GF-D8 (cell line): ENCODE measurements around the gene HHIPL1.

Source experiments
- DNase-seq: peaks from one replicate; lab custom pipeline; 2025; lab: John Stamatoyannopoulos, UW

The HHIPL1 gene

GRCh38 chr14:99644723-99645544, at the start of gene HHIPL1:
HHIPL1 (plus strand) TSS chr14:99645129; CDS start chr14:99645208, 79 bp downstream.
- DNase-seq: no peak

GRCh38 chr14:99595524-99595923, 49.4 kb upstream of the HHIPL1 start:
- DNase-seq: no peak

DNA sequence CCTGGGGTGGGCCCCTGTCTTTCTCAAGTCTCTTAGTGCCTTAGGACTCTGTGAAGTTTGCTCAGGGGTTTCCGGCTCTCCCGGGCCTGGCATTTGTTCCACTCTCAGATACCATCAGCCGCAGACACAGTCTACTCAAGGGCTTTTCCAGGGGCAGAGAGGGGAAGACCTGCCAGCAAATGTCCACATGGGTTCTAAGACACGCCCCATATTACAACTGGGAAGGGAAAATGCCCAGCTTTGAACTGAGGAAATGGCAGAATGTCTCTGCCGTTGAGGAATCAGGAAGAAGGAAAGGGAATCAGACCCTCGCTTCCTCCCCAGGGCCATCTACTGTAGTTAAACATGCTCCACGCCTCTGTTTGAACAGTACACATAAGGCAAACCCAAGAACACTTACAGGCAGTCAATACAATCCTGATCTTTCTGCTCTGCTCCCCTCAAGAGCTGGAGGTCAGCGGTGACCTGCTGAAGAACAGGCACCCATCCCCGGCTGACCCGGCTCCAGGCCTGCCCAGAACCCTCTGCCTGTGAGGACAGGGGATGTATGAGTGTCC, 48.8 kb upstream of the HHIPL1 start:
- DNase-seq: no peak

GRCh38 chr14:99596772-99597171, 48.2 kb upstream of the HHIPL1 start:
- DNase-seq: no peak

GRCh38 chr14:99597911-99598600, 46.9 kb upstream of the HHIPL1 start:
- no peak for DNase-seq

- no peak for DNase-seq
Measured at GRCh38 chr14:99598774-99599173, 46.2 kb upstream of the HHIPL1 start.

- DNase-seq: no peak
Measured at GRCh38 chr14:99599393-99599792, 45.5 kb upstream of the HHIPL1 start.

GRCh38 chr14:99600232-99600888, 44.6 kb upstream of the HHIPL1 start:
- no peak for DNase-seq

- no peak for DNase-seq
Measured at GRCh38 chr14:99601361-99601831, 43.5 kb upstream of the HHIPL1 start.

DNA sequence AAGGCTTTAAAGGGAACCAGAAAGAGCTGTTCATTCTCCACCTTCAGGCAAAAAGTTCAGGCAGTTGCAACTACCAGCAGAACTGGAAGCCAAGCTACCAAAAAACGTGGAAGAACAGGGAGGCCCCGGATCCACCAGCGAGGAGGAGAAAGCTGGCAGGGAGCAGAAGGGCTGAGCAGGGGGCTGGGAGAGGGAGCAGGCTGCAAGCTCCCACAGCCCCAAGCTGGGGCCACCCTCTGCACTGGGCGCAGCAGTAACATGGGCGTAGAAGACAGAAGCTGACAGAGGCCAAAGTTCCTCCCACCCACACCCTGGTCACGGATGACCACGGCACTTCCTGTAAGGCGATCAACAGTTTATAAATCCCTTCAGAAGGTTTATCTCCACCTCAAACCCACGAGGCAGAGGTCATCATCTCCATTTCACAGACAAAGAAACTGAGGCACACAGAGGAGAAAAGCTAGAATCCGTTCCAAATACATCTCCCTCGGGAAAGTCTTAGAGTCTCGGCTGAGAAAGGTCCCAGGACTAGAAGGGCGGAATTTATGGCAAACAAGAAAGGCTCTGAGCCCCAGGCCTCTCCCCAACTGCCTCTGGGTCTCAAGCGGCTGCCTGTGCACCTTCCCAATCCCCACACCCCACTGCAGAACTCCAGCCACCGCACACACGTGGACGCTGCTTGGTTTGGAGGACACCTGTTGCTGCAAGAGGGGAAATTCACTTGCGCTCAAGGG, 42.7 kb upstream of the HHIPL1 start:
- DNase-seq: no peak

GRCh38 chr14:99602788-99603415, 42.0 kb upstream of the HHIPL1 start:
- DNase-seq: no peak

DNA sequence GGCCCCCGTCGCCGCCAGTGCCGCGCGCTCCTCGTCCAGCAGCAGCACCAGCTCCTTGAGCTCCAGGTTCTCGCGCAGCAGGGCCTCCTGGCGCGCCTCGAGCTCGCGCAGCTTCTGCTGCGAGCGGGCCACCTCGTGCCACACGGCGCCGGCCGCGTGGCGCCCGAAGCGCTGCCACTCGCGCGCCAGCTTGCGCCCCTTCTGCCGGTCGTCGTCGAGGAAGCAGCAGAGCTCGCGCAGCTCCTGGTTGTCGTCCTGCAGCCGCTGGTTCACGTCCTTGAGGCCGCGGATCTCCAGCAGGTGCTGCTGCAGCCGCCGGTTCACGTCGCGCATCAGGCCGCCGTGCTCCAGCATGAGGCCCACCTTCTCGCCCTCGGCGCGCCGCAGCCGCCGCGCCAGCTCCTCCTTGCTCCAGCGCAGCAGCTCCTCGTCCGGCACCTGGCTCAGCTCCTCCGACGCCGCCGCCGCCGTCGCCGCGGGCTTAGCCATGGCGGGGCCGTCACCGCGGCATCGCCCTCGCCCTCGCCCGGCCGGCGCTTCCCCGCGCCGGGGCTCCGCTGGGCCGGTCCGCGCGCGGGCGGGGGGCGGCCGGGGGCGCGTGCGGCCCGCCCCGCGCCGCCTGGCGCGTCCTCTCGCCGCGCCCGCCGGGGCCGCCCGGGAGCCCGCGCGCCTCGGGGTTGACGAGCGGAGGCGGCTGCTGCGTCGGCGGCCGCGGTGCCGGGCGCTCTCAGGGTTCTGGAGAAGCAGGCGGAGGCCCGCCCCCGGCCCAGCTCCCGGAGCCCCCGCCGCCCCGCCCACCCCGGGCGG, 41.3 kb upstream of the HHIPL1 start, which contains the start of gene CCDC85C:
Gene CCDC85C (minus strand): TSS at position 737 of the 807 bp plus-strand sequence. CDS start 248 bp downstream, at position 489.
- no peak for DNase-seq

- no peak for DNase-seq
Measured at GRCh38 chr14:99604278-99604765, 40.6 kb upstream of the HHIPL1 start.

GRCh38 chr14:99604766-99605298, 40.1 kb upstream of the HHIPL1 start:
- no peak for DNase-seq

- no peak for DNase-seq
Measured at GRCh38 chr14:99605299-99605961, 39.5 kb upstream of the HHIPL1 start.

DNA sequence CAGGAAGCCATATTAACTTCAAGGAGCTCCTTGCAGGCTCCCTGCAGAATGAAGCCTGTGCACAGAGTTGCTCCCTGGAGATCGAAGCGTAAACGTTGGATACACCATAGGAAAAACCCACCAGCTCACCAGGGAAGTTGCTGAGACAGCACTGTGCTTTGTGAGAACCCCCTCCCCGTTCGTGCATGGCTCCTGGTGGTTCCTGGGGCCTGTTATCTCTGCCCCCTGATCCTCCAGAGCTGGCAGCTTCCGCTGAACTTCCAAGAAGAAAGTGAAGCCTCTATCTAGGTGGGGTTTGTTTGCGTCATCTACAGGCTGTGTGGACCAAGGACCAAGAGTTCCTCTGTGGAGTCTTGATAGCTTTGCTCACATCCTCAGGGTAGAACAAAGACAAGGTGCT, 38.6 kb upstream of the HHIPL1 start:
- no peak for DNase-seq

DNA sequence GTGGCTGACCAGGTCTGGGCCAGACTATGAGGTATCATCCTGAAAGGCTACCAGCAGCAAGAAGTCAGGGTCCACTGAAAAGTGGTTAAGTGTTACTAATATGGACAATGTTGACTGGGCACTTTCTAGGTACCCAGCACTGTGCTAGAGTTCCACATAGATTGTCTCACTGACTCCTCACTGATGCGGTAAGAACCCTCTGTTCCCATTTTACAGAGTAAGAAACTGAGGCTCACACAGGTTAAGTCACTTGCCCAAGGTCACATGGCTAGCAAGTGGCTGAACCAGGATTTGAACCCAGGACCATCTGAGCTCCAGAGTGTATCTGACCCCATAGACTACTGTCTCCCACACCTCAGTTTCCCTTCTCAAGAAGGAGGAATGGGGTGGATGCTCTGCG, 36.3 kb upstream of the HHIPL1 start:
- no peak for DNase-seq

DNA sequence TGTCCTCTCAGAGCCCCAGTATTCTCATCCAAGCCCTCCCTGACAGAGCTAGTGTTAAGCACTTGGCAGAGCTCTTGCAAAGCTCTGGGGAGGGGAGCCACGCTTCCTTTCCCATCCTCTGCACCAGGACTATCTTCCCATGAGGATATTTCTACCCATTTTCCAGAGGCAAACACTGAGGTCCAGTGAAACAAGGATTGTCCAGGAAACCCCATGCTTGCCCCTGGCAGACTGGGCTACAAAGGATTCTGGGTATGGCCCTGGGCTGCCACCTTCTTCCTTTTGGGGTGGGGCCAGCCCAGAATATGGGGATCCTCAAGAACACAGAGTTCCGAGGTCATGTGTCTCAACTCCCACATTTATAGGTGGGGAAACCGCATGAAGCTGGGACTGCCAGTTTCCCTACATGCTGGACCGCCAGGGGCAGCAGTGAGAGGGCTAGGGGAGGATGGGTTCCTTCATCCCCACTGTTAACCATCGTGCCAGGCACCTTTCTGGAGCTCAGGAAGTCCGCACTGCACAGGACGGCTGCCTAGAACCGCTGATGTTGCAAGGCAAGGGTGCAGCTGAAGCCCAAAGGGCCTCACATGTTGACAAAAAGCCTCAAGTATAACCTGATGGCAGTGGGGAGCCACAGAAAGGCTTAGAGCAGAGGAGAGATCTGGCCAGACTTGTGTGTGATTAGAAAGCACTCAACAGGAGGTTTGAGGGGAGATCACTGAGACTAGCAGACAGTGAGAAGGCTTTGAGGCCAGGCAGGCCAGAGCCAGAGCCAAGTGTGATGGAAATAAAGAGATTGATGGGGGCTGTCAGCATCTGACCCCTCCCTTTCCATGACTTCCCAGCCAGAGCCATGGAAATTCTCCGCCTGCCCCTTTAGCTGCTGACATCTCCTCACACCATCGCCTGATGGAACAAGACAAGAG, 35.4 kb upstream of the HHIPL1 start:
- no peak for DNase-seq
